Activated CD8-positive, alpha-beta memory T cell treated with anti-CD3 and anti-CD28 coated beads for 48 hours (primary cell): ENCODE measurements around the gene SPRED3.
"Not testable (repeated sequence)": the region's sequence is repeated elsewhere in the genome, so short reads cannot be mapped to it uniquely, and the experiment has no call there.

Experiments used
- DNase-seq, 3 experiments: peaks; one replicate each; pipeline ENCODE4 v3.0.0-alpha.2; 2020; ENCODE audit warnings: low read depth in 2 of 3, low spot score in 2 of 3

Gene SPRED3

DNA sequence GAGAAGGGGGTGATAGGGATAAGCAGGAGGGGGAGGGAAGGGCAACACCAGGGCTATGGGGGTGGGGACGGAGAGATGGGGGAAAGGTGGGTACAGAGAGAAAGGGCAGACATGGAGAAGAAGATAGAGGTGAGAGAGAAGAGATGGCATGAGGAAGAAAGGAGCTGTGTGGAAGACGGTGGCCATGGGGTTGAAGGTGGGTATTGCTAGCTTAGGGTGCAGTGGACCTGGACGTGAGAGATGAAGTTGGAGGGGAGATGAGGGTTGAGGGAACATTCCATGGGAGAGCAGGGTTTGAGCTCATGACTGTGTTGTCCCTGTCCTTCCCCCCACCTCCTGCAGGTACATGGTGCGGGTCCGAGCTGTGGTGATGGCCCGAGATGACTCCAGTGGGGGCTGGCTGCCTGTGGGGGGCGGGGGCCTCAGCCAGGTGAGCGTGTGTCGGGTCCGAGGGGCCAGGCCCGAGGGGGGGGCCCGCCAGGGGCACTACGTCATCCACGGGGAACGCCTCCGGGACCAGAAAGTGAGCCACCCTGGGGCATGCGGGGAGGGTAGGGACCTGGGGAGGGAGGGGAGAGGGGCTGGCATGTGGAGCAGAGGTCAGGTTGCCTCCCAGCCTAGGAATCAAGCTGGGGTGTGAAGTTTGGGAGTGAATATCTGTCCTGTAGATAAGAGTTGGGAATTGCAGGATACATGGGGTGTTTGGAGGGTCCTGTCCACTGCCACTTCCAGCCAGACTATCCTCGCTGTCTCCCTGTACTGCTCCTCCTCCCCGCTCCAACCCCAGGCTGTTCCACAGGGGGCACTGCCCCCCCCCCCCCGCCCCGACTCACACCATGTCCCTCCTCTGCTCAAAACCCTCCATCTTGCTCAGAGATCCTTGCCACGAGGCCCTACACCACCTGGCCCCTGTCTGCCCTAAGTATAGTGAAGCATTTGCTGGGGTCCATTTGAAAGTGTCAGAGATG, 1.7 kb downstream of the SPRED3 start:
- DNase-seq: no peak

DNA sequence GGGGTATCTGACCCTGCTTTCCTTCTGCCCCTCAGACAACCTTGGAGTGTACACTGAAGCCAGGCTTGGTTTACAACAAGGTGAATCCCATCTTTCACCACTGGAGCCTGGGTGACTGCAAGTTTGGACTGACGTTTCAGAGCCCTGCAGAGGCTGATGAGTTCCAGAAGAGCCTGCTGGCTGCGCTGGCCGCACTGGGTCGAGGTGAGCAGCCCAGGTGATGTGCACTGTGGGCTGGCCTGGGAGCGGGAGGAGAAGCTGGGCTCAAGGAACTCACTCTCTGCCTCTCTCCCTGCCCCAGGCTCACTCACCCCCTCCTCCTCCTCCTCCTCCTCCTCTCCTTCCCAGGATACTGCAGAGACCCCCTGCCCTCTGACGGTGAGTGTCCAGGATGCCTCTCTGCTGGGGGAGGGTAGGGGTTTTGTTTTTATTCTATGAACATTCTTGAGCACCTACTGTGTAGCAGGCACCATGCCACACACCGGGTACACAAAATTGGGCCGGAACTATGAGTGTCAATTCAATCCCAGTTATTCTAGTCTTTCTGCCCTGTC, 3.5 kb downstream of the SPRED3 start:
- no peak for DNase-seq

GRCh38 chr19:38392707-38393308, 4.3 kb downstream of the SPRED3 start:
- DNase-seq: no peak

DNA sequence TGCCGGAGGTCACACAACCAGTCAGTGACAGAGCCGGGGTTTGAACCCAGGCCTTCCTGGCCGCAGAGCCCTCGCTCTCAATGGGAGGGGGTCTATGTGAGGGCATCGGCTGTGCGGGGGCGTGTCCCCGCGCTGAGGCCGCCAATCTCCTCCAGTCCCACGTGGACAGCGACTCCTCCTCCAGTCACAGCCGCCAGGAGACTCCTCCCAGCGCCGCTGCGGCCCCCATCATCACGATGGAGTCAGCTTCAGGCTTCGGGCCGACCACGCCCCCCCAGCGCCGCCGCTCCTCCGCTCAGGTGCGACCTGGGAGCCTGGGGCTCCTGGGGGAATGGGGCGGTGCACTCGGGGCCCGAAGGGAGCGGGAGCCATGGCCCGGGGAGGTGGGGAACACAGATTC, 6.0 kb downstream of the SPRED3 start:
- DNase-seq: peak in 2 of 3 experiments; percentile 36 to 60

DNA sequence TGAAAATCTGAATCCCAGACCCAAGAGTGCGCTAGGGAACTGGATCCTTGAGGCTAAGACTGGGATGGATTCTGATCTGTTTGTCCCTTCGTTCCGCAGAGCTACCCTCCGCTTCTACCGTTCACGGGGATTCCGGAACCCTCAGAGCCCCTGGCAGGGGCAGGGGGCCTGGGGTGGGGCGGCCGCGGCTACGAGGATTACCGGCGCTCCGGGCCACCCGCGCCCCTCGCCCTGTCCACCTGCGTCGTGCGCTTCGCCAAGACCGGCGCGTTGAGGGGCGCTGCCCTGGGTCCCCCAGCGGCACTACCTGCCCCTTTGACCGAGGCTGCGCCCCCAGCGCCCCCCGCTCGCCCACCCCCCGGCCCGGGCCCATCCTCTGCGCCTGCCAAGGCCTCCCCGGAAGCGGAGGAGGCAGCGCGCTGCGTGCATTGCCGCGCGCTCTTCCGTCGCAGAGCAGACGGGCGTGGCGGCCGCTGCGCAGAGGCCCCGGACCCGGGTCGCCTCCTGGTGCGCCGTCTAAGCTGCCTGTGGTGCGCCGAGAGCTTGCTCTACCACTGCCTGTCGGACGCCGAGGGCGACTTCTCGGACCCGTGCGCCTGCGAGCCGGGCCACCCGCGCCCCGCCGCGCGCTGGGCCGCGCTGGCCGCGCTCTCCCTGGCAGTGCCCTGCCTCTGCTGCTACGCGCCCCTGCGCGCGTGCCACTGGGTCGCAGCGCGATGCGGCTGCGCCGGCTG, 7.1 kb downstream of the SPRED3 start:
- DNase-seq: no peak

DNA sequence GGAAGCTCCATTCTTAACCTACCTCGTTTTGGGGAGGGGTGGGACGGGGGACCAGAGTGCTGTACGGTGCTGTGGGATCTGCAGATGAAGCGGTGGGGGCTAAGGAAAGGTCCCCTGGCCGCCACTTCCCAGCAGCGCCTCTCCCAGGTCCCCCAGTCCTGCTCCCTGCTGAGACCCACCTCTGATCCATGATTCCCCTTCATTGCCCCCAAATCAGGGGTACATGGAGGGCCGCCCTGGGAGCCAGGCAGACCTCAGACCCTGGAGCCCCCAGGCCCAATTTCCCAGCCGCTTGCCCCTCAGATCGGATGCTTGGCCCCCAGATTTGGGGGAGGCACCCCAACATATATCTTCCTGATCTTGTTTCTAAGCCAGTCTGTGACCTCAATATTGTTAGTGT, 10.6 kb downstream of the SPRED3 start:
- DNase-seq: no peak

- no peak for DNase-seq
These were observed 11.0 kb downstream of the SPRED3 start for GRCh38 chr19:38399537-38399936.

- no peak for DNase-seq
These were observed 11.9 kb downstream of the SPRED3 start for GRCh38 chr19:38400361-38400760.

GRCh38 chr19:38401148-38401547, 12.7 kb downstream of the SPRED3 start:
- no peak for DNase-seq

DNA sequence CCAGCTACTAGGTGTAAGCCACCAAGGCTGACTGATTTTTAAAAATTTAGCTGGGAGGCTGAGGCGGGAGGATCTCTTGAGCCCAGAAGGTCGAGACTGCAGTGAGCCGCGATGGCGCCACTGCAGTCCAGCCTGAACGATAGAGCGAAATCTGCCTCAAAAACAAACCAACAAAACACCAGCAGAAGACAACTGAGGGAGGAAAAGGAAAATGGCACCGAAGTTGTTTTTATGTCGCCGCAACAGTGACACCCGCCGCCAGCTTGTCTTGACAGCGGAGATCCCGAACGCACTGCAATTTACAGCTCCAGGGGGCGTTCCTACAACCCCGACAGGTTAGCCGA, 14.1 kb downstream of the SPRED3 start:
- DNase-seq: no peak

DNA sequence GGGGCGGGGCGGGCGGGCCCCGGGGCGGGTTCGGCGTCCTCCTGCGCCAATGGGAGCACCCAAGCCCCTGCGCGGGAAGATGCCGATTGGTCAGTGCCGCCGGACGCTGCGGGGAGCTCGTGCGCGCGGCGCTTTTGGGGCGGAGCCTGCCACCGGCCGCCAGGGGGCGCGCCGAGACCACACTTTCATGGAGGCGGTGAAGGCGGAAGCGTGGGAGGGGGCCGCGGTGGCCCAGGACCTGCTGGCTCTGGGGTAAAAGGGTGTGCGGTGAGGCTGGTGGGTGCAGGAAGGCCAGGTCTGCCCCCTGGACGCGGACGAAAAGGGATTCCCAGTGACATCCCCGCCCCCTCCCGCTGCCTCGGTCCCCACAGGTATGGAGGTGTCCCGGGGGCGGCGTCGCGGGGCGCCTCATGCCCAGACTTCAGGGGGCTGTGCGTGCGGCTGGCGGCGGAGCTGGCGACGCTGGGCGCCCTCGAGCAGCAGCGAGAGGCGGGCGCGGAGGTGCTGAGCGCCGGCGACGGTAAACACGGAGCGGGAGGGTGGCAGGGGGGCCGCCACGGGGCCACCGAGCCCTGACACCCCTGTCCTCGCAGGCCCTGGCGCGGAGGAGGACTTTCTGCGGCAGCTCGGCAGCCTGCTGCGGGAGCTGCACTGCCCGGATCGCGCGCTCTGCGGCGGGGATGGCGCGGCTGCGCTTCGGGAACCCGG, 14.6 kb downstream of the SPRED3 start, which contains the start of gene FAM98C:
TSS of gene FAM98C (plus strand) at position 127 of the 708 bp plus-strand sequence. CDS start at position 188, 61 bp downstream.
- DNase-seq: peak; percentile 89 to 96 (median 95)

DNA sequence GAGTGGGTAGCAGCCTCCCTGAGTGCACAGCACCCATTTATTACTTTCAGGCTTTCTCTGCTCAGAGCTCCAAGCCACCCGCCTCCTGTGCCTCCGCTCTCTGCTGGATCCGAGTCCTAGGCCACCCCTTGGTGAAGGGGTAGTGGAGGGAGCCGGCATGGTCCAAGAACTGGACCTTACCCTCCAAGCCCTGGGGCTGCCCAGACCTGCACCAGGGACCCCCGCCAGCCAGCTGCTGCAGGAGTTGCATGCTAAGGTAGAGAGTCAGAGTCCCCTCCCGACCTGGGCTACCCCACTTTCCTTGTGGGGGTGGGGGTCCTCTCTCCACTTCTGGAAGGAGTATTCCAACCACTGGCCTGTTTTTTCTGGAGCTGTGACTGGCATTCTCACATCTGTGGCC, 16.4 kb downstream of the SPRED3 start:
- DNase-seq: no peak

- DNase-seq: no peak
These were observed 16.8 kb downstream of the SPRED3 start for GRCh38 chr19:38405276-38405675.

DNA sequence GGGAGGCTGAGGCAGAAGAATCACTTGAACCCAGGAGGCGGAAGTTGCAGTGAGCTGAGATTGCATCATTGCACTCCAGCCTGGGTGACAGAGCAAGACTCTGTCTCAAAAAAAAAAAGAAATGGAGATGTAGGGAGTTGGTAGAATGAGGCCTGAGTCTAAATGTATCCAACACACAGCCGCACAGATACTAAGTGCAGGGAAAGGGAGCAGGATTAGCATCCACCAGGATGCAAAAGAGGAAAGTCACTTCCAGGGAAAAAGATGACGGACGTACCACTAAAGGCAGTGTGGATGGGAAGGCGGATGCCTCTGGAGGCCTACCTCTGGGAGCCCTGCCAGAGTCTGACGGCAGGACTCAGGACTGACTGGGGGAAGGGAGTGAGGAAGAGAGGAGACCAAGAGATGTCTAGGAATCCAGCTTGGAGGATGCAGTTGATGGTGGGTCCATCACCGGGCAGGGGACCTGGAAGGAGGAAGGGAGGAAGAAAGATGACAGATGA, 21.2 kb downstream of the SPRED3 start:
- no peak for DNase-seq

GRCh38 chr19:38410407-38410806, 21.9 kb downstream of the SPRED3 start:
- DNase-seq: not testable (repeated sequence)

- no peak for DNase-seq
These were observed 22.7 kb downstream of the SPRED3 start for GRCh38 chr19:38411041-38411712.

DNA sequence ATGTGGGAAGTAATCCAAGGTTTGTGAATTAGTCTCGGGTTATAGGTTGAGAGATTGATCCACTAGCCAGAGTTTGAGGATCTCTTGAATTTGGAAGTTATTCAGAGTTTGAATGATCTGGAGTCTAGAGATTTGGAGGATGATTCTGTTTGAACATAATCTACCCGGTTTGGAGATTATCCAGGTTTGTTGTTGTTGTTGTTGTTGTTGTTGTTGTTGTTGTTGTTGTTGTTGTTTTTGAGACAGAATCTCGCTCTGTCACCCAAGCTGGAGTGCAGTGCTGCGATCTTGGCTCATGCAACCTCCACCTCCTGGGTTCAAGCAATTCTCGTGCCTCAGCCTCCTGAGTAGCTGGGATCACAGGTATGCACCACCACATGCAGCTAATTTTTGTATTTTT, 23.4 kb downstream of the SPRED3 start:
- DNase-seq: not testable (repeated sequence)

DNA sequence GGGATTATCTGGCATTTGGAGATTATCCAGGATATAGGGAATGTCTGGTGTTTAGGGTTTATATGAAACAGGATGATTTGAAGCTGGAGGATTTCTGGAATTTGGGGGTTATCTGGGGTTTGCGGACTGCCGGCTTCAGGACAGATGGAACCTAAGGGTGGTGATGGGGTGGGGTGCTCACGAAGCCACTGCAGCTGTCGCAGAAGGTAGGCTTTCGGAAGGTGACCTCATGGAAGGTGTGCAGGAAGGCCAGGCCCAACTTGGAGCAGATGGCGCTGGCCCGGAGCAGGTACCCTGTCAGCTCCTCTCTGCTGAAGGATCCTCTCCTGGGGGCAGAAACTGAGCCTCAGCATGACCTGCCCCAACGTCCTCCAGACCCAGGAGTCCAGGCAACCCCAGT, 24.0 kb downstream of the SPRED3 start:
- no peak for DNase-seq

- DNase-seq: no peak
These were observed 24.5 kb downstream of the SPRED3 start for GRCh38 chr19:38412961-38413360.

DNA sequence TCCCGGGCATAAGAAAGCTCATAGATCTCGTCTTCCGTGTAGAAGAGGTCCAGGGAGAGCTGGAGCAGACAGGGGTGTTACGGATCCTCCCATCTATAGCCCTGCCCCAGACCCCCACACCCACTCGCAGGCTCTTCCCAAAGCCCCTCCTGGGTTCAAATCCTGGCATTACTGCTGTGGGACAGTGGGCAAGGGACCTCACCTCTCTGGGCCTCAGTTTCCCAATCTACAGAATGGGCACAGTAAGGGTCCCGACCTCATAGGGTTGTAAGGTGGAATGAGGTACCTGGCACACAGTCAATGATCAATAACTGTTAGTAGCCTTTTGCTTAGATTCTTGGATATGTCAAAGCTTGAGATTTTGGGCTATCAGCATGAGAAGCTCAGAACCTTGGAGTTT, 24.9 kb downstream of the SPRED3 start:
- DNase-seq: no peak
